HG02588 (cell line): ENCODE measurements around the gene PANK3.
"Not testable (repeated sequence)": the region's sequence is repeated elsewhere in the genome, so short reads cannot be mapped to it uniquely, and the experiment has no call there.

Source experiments
- ATAC-seq: cut with Tn5 transposase; IDR thresholded peaks from one replicate; pipeline ENCODE4 v1.9.1; 2021; ENCODE audit warnings: mild to moderate bottlenecking, moderate library complexity; ENCODE audit not compliant: unreplicated experiment

PANK3 gene

DNA sequence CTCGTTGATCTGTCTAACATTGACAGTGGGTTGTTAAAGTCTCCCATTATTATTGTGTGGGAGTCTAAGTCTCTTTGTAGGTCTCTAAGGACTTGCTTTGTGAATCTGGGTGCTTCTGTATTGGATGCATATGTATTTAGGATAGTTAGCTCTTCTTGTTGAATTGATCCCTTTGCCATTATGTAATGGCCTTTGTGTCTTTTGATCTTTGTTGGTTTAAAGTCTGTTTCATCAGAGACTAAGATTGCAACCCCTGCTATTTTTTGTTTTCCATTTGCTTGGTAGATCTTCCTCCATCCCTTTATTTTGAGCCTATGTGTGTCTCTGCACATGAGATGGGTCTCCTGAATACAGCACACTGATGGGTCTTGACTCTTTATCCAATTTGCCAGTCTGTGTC is 17.0 kb upstream of the PANK3 start:
- ATAC-seq: not testable (repeated sequence)

DNA sequence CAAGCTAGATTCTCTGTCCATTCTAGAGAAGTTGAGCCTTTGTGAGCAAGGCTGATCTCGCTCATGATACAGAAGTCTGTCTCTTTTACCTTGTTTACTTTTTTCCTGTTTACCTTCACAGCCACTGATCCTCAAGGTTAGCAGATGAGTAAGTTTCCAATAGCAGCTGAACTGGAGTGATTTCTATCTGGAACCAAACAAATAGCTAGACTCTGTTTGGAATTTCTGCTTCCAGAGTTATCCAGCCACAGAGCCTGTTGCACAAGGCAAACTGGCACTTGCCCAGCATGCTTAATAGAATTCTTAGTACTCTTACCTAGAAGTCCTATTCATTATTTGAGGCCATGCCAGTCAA is 12.8 kb upstream of the PANK3 start:
- ATAC-seq: no peak

DNA sequence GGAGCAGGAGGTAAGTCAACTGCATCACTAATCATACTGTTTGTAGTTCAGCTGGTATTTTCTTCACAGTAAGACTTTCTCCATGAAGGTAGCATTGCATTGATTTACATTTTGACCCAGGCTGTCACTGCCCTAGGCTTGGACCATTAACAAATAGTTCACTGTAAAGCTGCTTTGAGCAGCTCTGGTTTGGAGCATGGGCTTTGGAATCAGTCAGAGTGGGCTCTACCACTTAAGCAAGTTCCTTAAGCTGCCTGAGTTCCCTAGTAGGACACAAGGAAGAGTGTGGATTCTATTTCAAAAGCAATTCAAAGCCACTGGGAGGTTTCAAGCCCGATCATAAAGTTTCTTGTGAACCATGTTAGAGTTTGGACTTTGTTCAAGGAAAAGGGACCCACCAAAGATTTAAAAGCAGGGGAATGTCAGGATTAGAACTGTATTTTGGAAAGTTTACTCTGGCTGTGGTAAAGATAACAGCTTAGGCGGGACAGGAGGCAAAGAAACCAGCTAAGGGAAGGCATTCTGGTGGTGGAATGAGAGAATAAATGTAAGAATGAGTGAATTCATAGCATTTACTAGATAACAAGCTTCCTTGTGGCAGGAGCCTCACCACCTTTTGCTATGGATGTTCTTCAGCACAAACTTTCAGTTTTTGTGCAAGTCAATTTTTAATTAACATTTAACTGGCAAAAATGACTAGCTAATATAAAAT is 12.3 kb upstream of the PANK3 start:
- no peak for ATAC-seq

DNA sequence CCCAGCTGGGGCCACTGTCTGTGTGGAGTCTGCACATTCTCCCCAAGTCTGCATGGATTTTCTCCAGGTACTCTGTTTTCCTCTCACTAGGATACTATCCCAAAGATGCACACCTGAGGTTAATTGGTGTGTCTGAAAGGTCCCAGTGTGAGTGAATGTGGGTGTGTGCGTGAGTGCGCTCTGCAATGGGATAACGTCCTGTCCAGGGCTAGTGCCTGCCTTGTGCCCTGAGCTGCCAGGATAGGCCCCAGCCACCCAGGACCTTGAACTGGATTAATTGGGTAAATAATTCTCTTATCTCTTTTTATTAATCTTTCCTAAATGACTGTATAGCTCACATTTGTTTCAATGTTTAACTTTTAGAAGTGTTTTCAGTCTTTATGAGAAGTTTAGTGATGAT is 11.5 kb upstream of the PANK3 start:
- no peak for ATAC-seq

DNA sequence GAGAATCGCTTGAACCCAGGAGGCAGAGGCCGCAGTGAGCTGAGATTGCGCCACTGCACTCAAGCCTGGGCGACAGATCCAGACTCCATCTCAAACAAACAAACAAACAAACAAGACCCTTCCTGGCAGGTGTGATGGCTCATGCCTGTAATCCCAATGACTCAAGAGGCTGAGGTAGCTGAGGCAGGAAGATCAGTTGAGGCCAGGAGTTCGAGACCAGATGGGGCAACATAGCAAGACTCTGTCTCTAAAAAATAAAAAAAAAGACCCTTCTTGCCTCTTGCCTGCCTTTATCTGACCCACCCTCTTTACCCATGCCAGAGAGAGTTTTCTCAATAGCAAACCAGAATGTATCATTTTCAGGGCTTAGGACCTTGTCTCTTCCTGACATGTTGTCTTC is 8.8 kb upstream of the PANK3 start:
- no peak for ATAC-seq

DNA sequence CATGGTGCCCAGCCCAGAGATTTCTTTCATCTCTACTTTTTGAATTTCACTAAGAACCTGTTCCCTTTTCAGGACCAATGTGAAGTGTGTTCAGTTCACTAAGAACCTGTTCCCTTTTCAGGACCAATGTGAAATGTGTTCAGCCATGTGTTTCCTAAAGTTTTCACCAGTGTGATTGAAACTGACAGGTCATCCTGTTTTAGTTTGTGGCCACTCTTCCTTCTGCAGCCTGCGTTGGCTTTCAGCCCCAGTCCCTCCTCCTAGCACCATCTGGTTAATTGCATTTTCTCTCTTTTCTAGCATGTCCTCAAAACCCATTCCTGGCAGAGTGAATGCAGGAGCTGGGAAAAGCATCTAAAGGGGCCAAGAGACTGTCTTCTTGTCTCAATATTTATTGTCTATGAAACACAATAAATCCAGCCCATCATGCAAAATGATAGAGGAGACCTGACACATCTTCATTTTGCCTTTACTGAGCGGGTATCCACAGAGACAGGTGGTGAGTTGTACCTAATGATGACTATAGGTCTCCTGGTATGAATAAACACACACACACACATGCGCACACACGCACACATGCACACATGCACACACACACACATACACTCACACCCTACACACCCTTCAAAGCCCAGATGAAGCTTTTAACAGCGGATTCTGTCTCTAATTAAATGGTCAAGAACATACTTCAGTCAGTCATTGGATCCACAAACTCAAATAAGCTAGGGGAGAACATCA is 6.1 kb upstream of the PANK3 start:
- no peak for ATAC-seq

DNA sequence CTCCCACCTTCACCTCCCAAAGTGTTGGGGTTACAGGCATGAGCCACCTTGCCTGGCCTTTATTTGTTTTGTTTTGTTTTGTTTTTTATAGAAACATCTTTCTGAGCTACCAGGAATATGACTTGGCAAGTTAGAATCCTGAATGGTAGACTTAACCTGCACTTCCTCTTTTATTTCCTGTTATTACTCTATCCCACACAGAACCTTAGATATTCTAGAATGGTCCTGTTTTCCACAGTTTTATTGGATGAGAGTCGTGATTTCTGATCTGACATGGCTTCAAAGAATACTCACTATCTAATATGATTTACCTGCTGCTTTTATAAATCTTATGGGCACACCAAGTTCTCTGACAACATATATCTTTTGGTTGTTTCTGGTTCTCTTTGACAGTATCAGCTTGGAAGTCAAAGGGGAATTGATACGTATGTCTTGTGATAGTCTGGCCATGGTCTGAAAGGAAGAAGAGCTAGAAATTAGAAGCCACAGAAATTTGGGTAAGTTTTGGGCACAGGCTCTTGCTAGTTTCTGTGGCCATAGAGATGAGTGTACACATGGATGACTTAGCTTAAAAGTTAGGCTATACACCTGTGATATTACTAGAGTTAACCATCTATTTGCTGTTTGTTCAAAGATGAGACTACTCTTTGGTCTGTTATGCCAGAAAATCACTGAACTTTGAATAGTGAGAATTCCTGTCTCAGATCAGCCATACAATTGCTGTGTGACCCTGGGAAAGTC is 4.7 kb upstream of the PANK3 start:
- ATAC-seq: peak; percentile 23

DNA sequence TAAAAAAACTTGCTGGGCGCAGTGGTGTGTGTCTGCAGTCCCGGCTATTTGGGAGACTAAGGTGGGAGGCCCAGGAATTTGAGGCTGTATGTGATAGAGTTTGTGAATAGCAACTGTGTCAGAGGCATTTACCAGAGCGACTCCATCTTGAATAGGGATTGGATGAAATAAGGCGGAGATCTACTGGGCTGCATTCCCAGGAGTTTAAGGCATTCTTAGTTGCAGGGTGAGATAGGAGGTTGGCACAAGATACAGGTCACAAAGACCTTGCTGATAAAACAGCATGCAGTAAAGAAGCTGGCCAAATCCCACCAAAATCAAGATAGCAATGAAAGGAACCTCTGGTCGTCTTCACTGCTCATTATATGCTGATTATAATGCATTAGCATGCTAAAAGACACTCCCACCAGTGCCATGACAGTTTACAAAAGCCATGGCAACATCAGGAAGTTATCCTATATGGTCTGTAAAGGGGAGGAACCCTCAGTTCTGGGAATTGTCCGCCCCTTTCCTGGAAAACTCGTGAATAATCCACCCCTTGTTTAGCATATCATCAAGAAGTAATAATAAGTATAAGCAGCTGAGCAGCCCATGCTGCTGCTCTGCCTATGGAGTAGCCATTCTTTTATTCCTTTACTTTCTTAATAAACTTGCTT is 1.8 kb upstream of the PANK3 start:
- not testable (repeated sequence) for ATAC-seq

DNA sequence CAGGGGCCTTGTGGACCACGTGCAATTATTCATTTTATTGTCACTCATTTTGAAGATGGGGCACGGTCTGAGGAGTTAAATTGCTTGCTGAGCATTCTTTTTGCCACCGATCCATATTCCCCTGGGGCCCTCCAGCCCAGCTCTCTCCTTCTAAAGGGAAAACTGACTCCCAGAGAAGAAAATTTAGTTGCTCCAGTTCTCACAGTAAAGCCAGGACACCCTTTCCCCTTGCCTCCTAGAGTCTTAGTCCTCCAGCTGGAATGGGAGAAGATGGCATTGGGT is 1.0 kb upstream of the PANK3 start:
- ATAC-seq: no peak

DNA sequence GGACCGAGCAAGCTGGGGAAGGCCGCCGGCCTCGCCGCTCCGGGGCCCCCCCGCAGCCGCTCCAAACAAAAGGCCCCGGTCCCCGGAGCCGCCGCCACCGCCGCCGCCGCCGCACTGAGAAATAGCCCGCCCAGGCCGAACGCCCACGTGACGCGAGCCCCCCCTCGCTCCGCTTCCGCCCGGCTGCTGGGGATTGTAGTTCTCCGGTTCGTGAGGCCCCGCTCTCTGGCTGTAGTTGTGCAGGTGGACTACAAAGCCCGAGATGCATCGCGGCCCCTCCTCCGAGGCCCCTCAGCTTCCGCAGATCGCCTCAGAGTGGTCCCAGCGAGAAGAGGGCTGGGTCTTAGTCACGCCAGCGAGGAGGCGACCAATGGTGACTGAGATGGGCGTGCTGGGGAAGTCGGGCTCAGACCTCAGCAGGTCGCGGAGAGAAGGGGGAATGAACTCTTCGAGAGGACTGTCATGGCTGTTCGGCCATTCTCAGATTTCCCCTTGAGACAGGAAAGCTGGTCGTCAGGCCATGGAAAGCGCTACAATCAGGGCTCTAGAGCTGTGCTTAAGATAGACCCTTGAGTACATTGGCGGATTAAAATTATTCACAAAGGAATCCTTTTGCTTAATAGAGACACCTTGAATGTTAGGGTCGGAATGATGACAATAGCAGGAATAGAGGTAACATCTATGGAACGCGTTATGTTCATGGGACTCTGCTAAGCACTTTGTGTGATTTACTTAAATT is 489 bp upstream of the PANK3 start:
- peak; percentile 92 for ATAC-seq

DNA sequence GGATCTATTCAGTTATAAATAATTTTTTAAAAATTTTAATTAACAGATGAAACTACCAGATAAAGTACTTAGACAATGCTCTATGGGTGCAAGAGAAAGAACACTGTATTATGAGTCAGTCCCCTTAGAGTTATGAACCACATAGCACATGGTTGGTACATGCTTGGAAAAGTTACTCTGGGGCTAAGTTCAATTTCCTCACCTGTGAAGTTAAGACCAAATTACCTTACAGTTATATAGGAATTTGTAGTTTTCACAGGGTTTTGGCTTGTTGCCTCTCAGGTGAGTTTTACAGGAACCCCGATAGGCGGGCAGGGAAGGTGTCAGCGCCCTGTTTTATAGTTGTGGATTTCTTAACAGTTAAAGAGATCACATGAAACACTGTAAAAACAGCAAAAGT is 1.2 kb downstream of the PANK3 start:
- ATAC-seq: no peak

DNA sequence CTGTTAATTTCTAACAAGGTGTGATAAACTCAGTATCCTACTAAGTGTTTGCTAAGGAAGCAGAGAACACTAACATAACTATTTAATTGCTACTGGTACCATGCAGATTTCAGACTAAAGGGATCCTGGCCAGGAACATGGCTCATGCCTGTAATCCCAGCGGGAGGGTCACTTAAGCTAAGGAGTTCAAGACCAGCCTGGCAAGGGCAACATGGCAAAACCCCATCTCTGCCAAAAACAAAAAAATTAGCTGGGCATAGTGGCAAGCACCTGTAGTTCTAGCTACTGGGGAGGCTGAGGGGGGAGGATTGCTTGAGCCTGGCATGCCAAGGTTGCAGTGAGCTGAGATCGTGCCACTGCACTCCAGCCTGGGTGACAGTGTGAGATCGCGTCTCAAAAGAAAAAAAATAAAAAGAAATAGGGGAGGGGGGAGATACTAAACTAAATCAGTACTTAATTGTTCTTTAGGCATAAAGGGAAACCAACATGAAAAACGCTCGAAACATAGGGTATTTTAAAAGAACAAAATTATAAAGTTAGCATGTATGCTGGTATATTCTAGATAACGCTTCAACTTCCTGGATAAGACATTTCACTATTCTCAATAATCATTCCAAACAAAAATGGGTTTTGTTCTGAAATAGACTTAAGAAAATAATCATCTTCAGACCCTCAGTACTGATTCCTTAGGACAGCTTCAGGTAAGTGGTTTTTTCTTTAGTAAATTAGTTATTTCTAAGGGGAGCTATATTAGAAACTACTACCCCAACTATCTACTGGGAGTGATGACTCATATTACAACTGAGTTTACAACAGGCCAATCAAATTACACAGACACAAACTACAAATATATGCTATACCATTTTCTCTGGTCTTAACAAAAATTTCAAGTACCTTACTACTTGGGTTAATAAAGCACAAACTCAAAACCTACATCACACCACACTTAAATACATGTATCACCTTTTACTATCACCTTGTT is 3.5 kb downstream of the PANK3 start:
- no peak for ATAC-seq

DNA sequence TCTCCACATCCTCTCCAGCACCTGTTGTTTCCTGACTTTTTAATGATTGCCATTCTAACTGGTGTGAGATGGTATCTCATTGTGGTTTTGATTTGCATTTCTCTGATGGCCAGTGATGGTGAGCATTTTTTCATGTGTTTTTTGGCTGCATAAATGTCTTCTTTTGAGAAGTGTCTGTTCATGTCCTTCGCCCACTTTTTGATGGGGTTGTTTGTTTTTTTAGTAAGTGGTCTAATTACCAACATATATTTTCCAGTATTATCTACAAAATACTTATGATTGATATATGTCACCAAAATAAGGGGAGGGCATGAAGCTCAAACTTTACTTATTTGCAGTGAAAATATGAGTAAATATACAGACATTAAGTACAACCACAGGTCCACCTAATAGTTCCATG is 5.0 kb downstream of the PANK3 start:
- ATAC-seq: not testable (repeated sequence)

DNA sequence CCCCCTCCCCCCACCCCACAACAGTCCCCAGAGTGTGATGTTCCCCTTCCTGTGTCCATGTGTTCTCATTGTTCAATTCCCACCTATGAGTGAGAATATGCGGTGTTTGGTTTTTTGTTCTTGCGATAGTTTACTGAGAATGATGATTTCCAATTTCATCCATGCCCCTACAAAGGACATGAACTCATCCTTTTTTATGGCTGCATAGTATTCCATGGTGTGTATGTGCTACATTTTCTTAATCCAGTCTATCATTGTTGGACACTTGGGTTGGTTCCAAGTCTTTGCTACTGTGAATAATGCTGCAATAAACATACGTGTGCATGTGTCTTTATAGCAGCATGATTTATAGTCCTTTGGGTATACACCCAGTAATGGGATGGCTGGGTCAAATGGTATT is 5.5 kb downstream of the PANK3 start:
- not testable (repeated sequence) for ATAC-seq

DNA sequence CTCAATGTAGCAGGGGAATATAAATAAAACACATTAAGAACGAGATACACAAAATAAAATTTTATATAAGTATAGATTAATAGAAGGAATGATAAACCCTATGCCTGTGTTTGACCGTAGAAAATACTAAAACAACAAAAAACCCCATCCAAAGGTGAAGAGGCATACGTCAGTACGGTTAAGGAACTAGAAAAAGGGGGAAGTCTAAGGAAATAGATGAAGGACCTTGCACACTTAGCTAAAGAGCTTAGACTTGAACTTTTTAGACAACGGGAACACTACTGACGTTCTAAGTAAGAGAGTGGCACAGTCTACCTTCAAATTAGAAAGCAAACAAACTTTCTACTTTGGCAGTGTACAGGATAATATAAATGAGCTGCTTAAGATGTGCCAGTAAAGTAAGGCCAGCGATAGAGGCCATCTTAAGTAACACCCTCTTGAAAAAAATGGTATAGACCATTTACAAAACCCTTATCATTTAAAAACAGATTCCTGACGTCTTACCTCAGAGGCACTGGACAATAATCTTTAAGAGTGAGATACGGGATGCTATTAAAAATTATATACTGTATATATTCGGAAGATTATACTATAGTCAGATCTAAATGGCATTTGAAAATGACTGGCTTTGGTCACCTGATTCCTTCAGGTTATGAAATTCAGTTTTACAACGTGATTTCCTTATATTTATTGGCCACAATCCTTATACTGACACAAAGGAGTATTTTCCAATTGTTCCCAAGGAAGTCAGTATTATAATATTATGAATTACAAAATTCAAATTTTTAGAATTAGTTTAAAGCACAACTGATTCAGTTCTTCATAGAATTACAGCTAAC is 8.5 kb downstream of the PANK3 start:
- no peak for ATAC-seq

DNA sequence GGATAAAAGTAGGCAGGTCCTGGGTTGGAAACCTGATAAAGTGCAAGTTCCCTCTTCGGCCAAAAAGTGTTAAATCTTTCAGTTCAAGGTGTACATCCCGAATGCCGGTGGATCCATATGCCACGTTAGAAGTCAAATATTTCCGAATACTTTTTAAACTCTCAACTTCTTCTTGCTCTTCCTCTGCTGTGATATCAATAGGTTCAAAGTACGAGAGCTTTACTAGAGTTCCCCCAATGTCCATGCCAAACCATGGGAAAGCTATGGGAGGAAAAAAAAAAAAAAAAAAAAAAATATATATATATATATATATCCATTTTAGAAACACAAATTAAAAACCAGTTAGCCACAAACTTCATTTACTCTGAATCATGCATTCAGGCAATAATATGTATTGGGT is 10.4 kb downstream of the PANK3 start:
- no peak for ATAC-seq

DNA sequence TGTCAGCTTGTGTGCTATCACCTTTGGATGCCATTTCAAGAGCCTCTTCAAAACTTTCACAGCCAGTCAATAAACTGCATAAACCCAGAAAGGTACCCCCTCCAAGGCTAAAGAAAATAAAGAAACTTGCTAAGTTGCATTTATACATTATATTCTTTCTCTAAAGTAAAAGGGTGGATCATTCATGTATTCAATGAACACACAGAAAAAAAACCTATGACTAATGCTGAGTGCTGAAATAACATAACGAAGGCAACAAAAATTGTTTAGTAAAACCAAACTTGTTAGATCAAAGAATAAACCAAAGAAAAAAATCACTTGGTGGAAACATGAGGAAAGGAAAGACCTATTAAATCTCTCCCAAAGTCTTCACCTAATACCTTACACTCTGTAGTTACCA is 15.2 kb downstream of the PANK3 start:
- no peak for ATAC-seq

DNA sequence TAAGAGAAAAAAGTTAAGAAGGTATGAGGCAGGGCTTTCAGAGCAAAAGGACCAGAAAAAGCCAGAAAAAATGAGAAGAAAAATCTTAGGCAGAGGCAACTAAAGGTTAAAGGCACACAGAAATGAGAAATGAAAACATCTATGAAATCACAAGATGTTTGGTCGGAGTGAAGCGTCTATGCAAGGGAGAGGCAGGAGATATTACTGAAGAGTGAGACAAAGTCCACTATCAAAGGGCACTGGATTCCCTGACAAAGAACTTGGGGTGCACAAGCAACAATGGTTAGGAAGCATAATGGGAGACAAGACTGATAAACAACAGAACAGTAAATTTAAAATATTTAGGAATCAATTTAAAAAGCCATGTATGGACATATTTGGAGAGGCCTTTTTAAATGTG is 16.9 kb downstream of the PANK3 start:
- ATAC-seq: no peak

DNA sequence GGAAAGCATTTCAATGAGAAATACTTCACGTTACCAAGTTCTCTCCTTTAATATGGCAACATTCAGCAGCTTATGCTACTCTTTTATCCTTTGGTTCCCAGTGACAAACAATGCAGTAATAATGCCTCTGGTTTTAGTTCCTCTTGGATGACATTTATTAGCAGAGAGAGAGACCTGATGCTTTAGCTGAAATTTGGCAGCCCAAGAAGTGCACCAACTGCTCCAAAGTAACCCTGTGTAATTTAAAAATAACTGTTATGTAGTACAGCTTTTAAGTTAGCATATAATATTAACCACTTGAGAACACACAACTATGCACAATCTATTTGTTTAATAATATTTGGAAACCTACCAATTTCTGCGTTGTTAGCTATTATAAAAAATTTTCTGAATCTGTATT is 21.8 kb downstream of the PANK3 start:
- no peak for ATAC-seq
